Measurements from ENCODE around the gene CDH4. TPM values are rescaled to one million over a fixed set of nuclear protein-coding genes. Genes with fewer than 3 reads are reported as not detected.

Gene CDH4
- total RNA-seq, 1 donor from 2014 or later: 0.17 TPM

DNA sequence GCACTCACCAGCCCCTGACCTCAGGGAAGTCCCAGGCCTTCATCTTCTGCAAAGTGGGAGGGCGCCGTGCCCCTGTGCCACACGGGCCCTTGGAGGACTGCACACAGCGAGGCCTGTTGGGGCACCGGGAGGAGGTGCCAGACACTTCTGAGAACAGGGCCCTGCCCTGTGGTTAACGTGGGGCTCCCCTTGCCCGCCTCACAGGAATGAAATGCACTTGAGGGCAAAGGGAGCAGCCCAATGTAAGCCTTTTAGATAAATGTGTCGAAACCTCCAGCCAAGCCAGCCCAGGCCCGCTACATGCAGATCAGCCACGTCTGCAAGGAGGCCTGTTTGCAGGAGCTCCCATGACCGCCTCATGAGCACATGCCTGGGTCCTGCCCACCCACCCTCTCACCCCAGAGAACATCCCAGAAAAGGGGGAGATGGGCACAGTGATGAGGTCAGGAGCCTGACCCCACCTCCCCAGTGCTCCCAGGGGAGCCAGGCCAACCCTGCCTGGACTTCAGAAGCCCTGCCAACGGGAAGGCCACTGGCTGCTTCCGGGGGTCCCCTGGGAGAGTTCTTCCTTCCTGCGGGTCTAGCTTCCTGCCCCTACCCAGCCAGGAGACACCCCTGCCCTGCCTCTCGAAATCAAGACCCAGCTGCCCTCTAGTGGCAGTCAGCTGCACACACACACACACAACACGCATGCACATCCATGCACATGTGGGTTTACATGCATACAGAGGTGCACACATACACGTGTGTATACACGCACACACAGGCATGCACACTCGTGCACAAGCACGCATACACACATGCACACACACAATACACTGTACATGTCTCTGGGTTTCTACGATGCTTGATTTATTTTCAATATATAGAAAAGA lies 634.9 kb downstream of the CDH4 start:
- peak; percentile 56 for DNase-seq

DNA sequence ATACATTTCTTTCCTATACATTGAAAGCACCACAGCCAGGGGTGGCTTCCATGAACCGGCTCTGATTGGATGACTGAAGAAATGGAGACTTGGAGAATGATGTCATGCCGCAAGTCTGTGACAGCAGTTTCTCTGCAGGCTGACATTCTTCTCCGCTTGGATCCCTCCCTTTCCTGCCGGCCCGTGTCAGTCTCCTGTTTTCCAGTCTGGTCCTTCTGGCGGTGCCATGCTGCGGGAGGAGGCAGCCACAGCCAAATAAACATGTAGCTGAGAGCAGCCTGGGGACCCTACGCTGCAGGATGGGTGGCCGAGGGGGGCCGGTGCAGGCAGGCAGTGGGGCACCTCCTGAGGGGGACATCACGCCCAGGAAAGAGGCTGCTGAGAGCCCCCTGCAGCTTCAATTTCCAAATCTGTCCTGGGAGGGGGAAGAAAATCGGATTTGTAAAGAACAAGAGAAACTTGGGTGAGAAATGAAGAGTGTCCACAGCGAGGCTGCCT lies 635.6 kb downstream of the CDH4 start:
- DNase-seq: no peak

DNA sequence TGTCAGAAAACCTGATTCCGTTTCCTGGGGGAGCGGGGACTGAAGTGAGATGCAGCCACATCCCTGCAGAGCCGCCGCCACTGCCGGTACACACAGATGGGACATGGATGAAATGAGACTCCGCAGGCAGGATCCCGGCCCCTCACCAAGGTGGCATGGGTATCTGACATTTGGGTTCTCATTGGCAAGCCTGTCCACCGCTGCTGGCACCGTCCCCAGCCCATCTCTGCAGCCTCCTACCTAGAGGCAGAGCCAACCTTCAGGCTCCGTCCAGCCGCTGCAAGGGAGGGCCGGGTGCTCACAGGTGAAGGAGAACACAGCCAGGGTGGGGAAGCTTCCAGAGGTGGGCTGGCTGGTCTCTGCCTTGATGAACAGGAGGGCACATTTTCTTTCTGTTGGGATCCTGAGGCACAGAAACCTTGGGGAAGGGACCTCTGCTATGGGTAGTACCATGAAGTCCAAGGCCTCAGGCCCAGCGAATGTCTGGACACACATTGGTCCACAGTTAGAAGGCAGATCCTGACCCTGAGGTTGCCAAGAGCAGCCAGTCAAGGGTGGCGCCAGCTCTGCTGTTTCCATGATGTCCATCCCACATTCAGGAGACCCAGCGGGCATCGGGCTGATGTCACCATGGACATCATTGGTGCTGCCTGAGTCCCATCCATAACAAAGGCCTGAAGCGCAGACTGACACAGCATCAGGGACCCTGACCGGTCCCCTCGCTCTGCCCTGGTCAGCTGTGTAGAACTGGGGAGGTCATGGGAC lies 636.2 kb downstream of the CDH4 start:
- no peak for DNase-seq

DNA sequence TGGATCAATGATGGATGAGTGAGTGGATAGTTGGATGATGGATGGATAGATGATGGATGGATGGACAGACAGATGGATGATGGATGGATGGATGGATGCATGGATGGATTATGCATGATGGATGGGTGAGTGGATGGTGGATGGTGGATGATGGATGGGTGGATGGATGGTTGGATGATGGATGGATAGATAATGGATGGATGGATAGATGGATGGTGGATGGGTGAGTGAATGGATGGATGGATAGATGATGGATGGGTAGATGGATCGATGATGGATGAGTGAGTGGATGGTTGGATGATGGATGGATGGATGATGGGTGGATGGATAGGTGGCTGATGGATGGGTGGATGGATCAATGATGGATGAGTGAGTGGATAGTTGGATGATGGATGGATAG lies 637.6 kb downstream of the CDH4 start:
- DNase-seq: no peak

DNA sequence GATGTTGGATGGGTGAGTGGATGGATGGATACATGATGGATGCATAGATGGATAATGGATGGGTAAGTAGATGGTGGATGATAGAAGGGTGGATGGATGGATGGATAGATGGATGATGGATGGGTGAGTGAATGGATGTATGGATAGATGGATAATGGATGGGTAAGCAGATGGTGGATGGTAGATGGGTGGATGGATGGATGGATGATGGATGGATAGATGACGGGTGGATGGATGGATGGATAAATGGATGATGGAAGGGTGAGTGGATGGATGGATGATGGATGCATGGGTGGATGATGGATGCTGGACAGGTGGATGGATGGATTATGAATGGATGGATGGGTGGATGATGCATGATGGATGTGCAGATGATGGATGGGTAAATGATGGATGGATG lies 638.1 kb downstream of the CDH4 start:
- no peak for DNase-seq

DNA sequence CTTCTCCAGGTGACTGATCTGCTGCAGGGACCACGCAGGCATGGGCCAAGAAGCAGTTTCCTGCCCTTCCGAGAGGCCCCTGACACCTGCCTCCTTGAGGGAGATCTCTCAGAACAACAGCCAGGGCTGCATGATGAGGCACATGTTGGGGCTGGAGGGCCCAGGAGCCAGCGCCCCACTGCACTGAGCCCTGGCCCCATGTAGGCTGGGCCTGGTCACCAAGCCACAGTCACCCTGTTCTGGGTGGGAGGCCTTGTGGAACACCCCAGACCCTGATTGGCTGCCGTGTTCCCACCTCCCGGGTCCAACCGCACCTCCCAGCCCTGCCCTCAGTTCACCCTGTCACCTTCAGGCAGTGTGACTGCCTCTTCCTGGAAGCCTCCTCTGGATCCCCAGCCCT lies 639.4 kb downstream of the CDH4 start:
- DNase-seq: no peak

DNA sequence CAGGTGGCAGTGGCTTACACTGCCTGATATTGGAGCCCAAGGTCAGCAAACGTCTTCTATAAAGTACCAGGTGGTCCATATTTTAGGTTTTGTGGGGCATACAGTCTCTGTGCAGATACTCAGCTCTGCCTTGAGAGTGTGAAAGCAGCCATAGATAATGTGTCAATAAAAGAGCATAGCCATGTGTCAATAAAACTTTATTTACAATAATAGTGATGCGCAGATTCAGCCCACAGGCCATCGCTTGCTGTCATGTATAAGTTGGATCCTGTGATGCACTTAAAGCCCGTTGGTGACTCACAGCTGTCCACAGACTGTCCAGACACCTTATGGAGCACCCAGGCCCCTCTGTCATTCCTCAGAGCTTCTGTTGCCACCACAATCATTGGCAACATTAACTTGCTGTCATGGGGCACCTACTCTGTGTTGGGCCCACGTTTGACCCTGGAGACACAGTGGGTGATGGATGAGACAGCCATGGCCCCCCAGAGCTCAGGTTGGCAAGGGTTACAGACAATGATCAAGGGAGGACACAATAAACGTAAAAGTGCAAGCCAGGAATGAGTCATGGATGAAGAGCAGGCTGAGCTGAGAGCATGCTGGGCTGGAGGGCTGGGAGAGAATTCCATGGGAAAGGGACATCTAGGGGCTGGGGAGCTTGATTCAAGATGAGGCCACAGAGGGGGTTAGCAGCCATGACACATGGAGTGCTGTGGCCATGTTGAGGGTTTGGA lies 640.0 kb downstream of the CDH4 start:
- DNase-seq: no peak

DNA sequence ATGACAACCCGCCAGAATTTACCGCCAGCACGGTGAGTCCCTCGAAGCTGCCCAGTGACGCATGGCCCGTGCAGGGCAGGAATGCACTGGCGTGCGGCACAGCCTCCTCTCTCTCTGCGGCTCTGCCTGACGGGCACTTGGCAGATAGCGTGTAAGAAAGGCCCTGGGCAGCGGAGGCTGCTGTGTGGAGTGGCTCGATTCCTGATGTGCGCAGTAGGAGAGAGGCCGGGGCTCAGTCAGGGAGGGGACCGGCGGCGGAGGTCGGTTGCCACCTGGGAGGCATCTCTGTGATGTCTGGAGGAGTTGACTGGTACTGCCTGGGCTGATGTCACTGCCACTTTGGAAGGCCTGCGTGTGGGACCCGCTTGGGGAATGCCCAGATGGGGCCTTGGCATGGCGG lies 643.0 kb downstream of the CDH4 start:
- DNase-seq: no peak

DNA sequence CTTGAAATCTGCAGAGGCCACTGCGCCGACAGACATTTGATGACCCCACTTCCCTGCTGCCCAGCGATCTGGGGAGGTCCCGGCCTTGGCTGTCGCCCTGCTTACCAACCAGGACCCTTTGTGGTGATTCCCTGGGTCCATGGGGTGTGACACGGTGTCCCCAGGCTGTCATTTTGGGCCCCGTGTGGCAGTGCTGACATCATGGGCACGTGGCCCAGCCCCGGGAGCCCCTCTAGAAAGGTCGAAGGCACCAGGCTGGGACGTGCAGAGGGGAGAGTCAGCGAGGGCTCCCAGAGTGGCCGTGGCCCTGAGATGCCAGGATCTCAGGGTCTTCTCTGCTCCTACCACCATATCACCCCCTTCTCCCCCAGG lies 643.6 kb downstream of the CDH4 start:
- no peak for DNase-seq

DNA sequence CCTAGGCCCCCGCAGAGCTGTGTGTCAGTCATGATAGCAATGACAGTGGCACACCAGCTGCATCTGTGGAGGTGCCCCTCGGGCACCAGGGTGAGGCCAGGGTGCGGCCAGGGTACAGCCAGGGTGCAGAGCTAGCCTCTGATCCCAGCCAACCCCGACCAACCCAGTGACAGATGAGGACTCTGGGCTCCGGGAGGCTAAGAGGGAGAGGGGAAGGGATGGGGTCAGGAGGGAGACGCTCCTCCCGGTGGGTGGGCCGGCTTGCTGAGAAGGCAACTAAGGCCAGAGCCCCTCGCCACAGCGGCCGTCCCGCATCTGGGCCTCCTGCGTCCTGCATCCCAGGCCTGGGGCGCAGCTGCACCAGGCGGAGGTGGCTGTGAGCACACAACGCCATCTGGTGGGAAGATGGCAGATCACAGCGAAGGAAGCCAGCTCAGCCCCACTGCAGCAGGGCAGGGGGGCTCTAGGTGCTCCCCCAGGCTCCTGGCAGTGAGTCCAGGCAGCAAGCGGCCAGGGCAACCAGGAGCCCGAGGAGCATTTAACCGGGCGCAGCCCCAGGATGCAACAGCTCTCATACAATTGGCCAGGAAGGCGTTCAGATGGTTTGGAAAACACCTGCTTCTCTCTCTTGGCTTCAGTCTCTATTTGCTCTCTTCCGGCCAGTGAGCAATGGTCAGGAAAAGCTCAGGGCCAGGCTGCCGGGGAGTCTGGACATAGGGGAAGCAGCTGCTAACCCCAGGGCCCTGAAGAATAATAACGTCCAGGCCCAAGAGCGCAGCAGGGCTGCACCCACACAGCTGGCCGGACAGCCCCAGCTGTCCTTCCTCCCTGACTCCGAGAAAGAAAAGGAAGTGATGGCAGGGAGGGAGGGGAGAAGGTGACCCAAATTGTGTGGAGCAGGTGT lies 644.2 kb downstream of the CDH4 start:
- DNase-seq: peak; percentile 74

DNA sequence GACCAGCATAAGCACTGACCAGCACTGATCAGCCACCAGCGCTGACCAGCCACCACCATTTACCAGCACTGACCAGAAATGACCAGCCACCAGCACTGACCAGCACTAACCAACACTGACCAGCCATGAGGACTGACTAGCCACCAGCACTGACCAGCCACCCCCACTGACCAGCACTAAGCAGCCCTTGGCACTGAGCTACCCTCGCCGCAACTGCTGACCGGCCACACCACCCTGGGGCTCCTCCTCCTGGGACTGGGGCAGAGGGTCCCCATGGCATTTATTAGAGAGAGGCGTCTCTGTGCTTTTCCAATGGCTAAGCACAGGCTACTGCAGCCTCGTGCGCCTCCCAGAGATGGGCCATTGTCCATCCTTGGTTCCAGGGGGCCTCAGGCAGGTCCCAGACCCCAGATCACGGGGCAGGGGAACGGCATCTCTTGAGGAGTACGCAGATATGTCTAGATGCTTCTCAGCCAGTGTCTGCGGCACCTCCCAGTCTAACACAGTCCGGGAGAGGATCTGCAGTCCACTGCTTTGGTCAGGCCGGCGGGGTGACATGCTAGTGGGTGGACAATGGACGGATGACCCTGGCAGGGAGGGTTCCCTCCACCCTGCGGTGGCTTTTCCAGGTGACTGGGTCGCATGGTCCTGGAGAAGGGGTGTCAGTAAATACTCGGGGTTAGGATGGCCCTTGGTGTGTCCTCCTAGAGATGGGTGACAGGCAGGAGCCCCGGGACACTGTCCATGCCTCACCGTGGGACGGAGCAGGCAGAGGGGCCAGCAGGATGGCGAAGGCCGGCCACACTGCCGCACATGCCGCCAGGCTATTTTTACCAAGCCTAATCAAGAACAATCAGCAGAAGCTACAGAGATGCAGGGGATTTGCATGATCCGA lies 645.6 kb downstream of the CDH4 start:
- DNase-seq: no peak

DNA sequence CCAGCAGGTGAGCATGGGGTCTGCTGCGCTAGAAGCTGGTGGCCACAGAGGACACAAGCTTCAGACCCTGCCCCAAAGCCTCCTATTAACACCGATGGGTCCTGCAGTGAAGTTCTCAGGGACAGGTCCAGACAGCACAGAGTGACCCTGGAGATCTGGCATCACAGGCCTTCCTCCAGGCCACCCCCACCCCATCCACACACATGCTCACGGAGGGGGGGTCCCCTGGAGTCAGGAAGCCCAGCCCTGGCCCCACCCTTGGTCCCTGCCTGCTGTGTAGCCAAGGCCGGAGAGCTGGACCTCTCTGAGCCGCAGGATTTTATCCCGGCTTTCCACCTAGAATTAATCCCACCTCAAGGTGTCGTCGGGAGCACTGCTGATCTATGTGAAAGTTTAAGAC lies 646.3 kb downstream of the CDH4 start:
- DNase-seq: no peak

DNA sequence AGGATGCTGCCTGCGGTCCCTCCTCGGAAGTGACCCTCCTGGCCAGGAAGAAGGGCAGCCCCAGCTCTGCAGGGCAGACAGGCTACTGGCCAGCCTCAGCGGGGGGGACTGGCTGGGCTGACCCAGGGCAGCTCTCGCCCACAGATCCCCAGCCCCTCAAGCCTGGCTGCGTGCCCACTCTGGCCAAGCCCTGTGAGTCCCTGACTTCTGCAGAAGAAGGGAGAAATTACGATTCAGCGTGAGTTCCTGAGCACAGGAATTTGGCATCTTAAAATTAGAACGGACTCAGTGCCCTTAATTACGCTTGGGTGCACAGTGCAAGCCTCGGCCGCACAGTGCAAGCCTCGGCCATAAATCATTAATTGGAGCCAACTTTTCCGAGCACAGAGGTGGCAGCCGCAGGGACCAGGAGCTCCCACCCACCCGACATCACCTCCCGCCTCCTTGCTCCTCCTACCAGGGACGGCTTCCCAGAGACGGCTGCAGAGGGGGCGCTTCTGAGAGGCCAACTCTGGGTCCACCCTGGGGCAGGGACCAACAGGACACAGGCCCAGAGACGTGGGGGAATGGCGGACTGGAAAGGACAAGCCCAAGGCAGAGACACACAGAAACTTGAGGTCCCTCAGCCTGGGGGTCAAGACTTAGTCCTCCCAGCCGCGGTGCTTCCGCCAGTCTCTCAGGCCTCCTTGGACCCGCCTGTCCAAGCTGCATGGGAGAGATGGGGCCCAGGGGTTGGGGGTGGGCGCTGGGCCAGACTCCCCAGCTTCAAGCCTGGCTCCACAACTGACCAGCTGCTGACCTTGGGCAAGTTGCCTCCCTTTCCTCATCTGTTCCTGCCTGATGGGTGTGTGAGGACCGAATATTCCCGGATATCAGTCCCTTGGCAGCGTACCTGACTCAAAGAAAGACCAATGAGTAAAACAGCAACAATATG lies 648.2 kb downstream of the CDH4 start:
- DNase-seq: no peak

DNA sequence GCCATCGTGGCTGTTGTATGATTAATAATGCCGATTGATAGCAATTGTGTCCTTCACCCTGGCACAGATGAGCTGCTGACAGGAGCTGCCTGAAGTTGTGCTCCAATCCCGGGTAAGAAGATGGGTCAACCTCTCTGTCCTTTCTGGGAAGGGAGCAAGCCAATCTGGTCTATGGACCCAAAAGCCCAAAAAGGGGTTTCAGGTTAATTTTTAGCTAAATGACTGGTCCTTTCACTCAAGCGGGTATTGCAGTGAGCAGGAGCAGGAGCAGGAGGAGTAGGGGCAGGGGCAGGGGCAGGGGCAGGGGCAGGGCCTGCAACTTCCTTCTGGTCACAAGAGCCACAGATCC lies 648.9 kb downstream of the CDH4 start:
- DNase-seq: no peak

DNA sequence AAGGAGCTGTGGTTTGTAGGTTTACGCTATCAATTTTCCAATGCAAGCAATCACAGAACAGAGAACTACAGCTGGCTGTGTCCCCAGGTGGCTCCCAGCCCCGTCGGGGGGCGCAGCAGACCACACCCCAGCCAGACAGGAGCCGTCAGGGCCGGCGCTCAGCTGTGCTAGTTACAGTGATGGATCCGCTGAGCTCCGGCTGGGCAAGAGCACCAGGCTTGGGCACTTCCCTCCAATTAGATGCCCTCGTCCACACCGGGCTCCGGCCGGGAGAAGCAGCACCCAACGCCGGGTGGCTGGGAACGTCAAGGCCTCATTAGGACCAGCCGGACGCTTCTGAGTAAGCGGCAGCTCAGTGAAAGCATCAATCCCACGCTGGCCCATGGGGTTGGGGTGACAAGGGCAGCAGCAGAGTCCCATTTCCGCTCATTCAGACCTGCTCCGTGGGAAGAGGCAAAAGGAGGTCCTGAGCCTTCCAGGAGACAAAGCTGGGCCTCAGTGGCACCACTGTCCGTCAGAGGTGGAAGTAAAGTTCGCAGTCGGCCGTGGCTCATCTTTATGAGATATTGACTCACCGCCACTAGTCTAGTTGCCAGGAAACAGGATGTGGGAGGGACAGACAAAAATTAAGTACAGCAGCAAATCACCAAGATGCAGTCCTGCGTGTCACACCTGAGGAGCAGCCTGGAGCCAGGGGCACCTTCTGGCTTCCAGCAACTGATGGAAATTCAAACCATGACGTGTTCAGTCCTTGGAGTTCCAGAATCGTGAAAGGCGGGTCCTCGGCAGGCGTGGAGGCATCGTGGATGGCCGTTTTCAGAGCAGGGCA lies 649.5 kb downstream of the CDH4 start:
- DNase-seq: no peak

DNA sequence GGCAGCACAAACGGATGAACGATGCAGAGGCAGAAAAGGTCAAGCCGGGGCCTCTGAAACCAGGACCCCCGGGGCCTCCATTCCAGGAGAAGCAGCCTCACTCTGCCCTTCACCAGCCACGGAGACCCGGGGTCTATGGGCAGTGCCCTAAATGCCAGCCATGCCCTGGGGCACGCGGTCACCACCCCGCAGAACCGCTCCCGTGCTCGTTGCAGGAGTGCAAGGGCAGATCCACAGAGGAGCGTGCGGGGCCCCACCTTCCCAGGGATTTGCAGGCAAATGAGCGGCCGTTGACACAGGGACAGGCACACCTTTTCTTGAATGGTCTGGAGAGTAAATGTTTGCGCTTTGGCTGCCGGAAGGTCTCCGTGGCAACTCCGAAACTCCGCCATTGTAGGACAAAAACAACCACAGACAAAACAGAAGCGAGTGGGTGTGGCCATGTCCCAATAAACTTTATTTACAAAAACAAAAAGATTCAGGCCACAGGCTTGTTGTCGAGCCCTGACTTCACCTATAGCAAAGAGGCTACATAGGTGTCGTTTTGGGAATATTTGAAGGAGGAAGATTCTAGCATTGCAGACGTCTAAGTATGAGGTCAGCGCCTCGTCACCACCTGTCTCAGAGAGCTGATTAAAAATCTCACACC lies 650.3 kb downstream of the CDH4 start:
- no peak for DNase-seq

DNA sequence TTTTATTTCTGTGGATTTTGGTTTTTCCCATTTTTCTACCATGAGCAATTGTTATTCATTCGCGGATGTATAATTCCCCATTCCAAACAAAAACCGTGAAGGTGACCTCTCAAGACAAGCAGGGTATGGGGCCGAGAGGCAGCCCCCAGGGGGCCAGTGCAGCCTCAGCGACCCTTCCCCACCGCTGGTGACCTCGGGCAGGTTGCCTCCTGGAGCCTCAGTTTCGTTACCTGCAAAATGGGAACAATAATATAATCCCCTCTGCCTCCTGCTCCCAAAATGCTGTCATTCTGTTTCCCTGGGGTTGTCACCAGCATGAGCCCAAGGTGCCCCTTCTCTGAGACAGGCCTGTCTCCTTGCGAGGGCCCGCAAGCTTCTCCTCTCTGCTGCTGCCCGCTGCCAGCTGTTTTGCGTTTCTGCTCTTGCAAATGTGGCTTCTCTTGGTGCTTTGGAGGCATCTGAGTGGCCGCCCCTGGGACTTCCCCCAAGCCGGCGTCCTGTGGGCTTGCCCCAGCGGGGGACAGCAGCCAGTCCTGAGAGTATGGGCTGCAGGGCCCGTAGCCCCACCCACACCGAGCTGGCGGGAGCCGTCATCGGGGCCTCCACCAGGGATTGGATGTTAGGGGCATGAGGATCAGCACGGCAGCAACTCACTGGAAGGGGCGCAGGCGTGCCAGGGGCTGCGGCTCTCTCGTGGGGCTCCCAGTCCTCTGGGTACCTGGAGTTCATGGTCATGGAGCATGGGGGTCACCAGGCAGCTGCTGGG lies 651.7 kb downstream of the CDH4 start:
- no peak for DNase-seq

DNA sequence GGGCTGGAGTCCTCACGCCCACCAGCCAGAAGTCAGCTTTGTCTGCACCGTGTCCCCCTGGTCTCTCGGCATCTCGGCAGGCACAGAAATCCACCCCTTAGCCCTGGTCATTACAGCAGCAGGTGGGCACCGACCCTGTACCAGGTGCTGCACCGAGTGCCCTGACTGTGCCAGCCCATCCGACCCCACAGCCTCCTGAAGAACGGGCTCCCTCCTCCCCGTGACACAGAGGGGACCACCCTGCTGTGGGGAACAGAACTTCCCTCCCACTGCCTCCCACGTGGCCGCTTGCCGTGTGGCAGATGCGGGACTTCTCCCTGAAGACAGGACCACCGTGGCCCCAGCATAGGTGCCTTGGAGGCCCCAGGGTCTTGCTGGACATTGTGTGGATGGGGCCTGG lies 652.4 kb downstream of the CDH4 start:
- DNase-seq: no peak

Measured in dermis blood vessel endothelial cell (primary cell).